Measurements from ENCODE around the gene SUSD6.

Gene SUSD6

DNA sequence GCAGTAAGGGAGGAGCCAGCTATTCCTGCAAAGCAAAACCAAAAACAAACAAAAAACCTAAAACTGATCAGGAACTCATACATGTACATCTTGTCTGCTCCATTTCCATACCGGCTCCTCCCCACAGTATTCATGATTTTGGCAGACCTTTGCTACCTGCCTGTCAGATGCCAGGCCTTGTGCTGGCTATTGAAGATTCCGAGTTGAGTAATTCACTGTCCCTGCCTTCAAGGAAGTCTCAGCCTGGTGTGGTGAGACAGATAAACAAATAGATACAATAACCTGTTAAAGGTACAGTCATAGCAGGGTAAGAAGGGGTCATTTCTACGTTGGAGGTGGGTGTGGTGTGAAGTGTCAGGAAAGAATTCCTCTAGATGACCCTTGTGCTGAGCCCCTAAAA lies 42.7 kb downstream of the SUSD6 start:
- no peak for TF ChIP-seq EZH2 (IDR thresholded peaks at IDR 0.05)
- TF ChIP-seq POLR2AphosphoS5 (IDR thresholded peaks at IDR 0.05; ENCODE audit: borderline replicate concordance, low read depth, low read length) = no peak
- no peak for TF ChIP-seq FOXP2 (optimal IDR thresholded peaks at IDR 0.05; ENCODE audit: control extremely low read depth, extremely low read length, insufficient read depth)
- Histone ChIP-seq H3K9me3 (ENCODE audit: low read depth, low read length) (no peaks in the 10 kb centered on the region), H3K27ac (no peak overlapping the region), H3K9ac (ENCODE audit: insufficient read length) (no peak overlapping the region), H3K36me3 (ENCODE audit: insufficient read depth, low read length) (no peaks in the 10 kb centered on the region), H3K4me3 (no peak overlapping the region)
- DNase-seq (ENCODE audit: low read depth, low spot score) = no peak

DNA sequence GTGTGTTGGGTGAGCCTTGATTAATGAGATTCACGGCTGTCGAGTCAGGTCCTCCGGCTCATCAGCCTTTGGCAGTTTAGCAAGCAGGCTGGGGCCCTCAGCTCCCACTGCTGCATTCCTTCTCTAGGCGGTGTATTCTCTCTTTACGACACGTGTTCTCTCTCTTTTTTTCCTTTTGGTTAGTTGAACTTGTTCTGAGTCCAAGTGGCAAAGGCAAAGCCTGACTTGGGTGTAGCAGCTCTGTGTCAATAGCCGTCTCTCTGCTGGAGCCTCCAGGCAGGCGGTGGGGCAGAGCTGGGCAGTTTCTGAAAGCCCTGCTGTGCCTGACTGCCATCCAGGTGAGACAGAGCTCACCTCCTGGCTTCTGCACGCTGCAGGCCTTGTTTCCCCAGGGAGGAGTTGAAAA lies 46.6 kb downstream of the SUSD6 start:
- no peak overlapping the region for H3K9ac ChIP-seq (ENCODE audit: insufficient read length)
- DNase-seq (ENCODE audit: low read depth, low spot score) = no peak
- TF ChIP-seq FOXP2 (optimal IDR thresholded peaks at IDR 0.05; ENCODE audit: control extremely low read depth, extremely low read length, insufficient read depth) (no peak), POLR2AphosphoS5 (IDR thresholded peaks at IDR 0.05; ENCODE audit: borderline replicate concordance, low read depth, low read length) (no peak), EZH2 (IDR thresholded peaks at IDR 0.05) (no peak)
- H3K27ac ChIP-seq = no peak overlapping the region
- H3K9me3 ChIP-seq (ENCODE audit: low read depth, low read length) = no peaks in the 10 kb centered on the region
- no peaks in the 10 kb centered on the region for H3K36me3 ChIP-seq (ENCODE audit: insufficient read depth, low read length)
- H3K4me3 ChIP-seq = no peak overlapping the region

DNA sequence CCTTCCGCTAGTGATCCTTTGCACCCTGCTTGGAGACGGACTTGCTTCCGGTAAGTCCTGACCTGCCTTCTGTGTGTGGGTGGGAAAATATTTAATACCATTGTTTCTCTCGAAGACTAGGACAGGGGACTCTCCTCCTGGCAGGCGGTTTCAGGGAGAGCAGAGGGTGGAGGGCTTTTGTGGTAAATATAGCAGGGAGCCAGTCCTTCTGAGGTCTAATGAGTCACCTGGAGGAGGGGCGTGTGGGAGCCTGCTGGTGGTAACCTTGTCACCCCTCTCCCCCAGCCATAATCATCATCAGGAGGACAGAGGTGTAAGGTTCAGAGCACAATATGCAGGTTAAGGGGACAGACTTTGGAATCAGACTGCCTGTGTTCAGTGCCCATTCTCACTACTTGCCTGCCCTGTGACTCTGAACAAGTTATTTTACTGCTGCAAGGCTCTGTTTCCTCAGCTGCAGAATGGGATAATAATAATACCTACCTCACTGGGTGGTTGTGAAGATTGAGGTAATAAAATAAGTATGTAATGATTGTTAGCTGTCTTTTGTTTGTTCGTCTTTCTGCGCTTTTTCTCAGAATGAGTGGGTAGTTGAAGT lies 47.4 kb downstream of the SUSD6 start:
- no peak for TF ChIP-seq POLR2AphosphoS5 (IDR thresholded peaks at IDR 0.05; ENCODE audit: borderline replicate concordance, low read depth, low read length)
- no peak for TF ChIP-seq FOXP2 (optimal IDR thresholded peaks at IDR 0.05; ENCODE audit: control extremely low read depth, extremely low read length, insufficient read depth)
- TF ChIP-seq EZH2 (IDR thresholded peaks at IDR 0.05) = no peak
- no peak overlapping the region for H3K4me3 ChIP-seq
- H3K9me3 ChIP-seq (ENCODE audit: low read depth, low read length) = no peaks in the 10 kb centered on the region
- H3K27ac ChIP-seq = no peak overlapping the region
- H3K36me3 ChIP-seq (ENCODE audit: insufficient read depth, low read length) = no peaks in the 10 kb centered on the region
- no peak for DNase-seq (ENCODE audit: low read depth, low spot score)
- H3K9ac ChIP-seq (ENCODE audit: insufficient read length) = no peak overlapping the region

DNA sequence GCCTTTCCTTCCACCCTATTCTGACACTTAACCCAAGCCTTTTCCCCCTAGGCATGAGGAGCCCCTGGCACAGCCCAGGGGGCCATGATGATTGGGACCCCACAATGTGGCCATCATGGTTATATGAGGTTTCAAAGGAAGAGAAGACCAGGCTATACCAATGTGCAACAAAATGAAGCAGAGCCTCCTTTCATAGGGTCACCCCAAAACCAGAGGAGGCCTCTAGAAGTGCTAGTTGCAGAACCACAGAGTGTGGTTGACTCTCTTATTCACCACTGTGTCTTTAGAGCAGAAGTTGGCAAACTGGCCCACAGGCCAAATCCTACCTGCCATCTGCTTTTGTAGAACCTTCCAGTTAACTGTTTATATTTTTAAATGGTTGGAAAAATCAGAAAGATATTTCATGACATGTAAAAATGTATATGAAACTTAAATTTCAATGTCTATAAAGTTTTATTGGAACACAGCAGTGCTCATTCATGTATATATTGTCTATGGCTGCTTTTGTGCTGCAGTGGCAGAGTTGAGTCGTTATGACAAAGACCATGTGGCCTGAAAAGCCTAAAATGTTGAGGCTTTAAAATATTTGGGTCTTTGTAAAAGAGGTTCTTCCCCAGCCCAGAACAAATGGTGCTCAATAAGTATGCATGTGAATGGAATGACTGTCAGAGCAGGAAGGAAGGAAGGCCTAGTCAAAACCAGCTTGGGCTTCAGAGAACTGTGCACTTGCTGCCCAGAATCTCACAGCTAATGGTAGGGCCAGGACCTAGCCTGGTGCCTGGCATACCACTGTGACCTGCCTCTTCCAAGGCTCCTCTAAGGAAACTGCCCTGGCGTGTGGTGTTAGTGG lies 49.2 kb downstream of the SUSD6 start:
- Histone ChIP-seq H3K4me3 (no peak overlapping the region), H3K9ac (ENCODE audit: insufficient read length) (no peak overlapping the region), H3K27ac (no peak overlapping the region), H3K36me3 (ENCODE audit: insufficient read depth, low read length) (no peaks in the 10 kb centered on the region), H3K9me3 (ENCODE audit: low read depth, low read length) (no peaks in the 10 kb centered on the region)
- DNase-seq (ENCODE audit: low read depth, low spot score) = no peak
- no peak for TF ChIP-seq FOXP2 (optimal IDR thresholded peaks at IDR 0.05; ENCODE audit: control extremely low read depth, extremely low read length, insufficient read depth)
- TF ChIP-seq POLR2AphosphoS5 (IDR thresholded peaks at IDR 0.05; ENCODE audit: borderline replicate concordance, low read depth, low read length) = no peak
- TF ChIP-seq EZH2 (IDR thresholded peaks at IDR 0.05) = no peak

DNA sequence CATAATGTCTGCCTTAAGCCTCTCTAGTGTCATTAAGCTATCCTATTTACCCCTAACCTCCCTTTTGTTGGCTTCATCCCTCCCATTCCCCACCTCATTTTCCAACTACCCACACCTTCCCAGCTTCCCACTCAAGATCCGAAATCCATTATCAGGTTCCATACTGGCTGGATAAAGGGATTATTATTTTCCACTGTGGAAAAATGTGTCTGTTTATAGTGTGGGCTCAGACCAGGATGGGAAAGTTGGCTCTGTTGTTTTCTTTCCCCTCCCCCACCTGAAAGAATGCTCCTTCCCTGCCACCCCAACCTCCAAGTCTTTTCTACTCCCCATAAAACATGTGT lies 49.8 kb downstream of the SUSD6 start:
- no peaks in the 10 kb centered on the region for H3K36me3 ChIP-seq (ENCODE audit: insufficient read depth, low read length)

DNA sequence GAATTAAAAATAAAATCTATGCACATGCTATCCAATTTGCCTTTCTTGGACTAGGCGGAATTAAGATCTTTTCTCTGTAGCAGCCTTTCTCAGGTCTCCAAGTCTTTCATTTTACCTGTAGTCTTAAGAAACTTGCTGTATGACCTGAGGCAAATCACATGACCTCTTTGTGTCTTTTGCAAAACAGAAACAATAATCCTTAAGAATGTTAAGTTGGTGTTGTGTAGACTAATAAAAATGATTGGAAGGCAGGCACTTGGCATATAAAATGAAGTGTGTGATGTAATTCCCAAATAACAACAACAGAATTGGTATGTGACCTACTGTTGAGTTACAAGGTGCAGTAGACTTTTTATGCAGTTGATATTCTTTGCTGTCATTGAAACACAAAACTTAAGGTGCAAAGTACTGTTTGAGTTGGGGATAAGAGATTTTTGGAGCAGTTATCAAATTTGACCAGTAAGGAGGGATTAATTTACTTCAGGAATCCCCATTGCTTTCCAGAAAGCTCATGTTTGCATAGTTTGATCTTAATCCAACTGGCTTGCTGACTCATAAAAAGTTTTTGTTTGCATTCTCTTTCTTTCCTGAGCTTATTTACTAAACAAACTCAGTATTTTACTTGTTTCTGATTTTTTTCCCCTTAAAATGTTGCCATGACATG lies 51.4 kb downstream of the SUSD6 start:
- no peak overlapping the region for H3K4me3 ChIP-seq
- no peaks in the 10 kb centered on the region for H3K36me3 ChIP-seq (ENCODE audit: insufficient read depth, low read length)
- DNase-seq (ENCODE audit: low read depth, low spot score) = no peak
- no peak overlapping the region for H3K27ac ChIP-seq
- no peaks in the 10 kb centered on the region for H3K9me3 ChIP-seq (ENCODE audit: low read depth, low read length)
- TF ChIP-seq FOXP2 (optimal IDR thresholded peaks at IDR 0.05; ENCODE audit: control extremely low read depth, extremely low read length, insufficient read depth) (no peak), EZH2 (IDR thresholded peaks at IDR 0.05) (no peak), POLR2AphosphoS5 (IDR thresholded peaks at IDR 0.05; ENCODE audit: borderline replicate concordance, low read depth, low read length) (no peak)
- H3K9ac ChIP-seq (ENCODE audit: insufficient read length) = no peak overlapping the region

More for the DNA sequence above, 49.8 kb downstream of the SUSD6 start:
- no peak for DNase-seq (ENCODE audit: low read depth, low spot score)
- Histone ChIP-seq H3K9ac (ENCODE audit: insufficient read length) (no peak overlapping the region), H3K9me3 (ENCODE audit: low read depth, low read length) (no peaks in the 10 kb centered on the region), H3K4me3 (no peak overlapping the region), H3K27ac (no peak overlapping the region)
- no peak for TF ChIP-seq POLR2AphosphoS5 (IDR thresholded peaks at IDR 0.05; ENCODE audit: borderline replicate concordance, low read depth, low read length)

DNA sequence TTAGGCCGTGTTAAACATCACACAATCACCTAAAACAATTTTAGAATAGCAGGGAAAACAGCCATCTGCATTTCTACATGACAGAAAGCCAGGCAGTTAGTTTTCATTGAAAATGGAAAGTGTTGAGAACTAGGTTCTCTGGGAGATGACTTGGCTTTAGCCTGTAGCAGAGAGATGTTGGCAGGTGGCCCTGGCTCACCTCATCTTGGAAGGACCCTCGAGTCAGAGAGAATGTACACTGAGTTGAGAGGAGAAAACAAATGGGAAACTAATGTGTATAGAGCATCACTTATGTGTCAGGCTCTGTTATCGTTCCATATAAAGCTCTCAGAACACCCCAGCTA lies 51.9 kb downstream of the SUSD6 start:
- Histone ChIP-seq H3K36me3 (ENCODE audit: insufficient read depth, low read length) (no peaks in the 10 kb centered on the region), H3K4me3 (no peak overlapping the region)
- no peak for DNase-seq (ENCODE audit: low read depth, low spot score)

DNA sequence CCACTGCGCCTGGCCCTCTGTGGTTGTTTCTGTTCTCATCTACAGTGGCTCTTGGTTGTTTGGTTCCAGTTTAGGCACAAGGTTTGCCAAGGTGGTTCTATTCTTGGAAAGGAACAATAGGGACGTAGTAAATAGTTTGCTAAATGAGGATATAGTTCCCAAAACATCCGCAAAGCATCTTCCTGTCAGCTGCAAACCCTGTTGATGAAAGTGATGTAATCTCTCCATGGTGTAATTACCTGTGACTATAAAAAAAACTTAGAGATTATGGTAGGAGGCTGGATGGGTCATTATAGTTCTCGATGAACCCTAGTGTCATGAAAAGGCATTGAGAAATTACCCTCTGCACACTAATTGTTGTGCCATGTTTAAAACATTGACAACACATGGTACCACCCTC lies 52.9 kb downstream of the SUSD6 start:
- Histone ChIP-seq H3K9me3 (ENCODE audit: low read depth, low read length) (no peaks in the 10 kb centered on the region), H3K9ac (ENCODE audit: insufficient read length) (no peak overlapping the region), H3K36me3 (ENCODE audit: insufficient read depth, low read length) (no peaks in the 10 kb centered on the region), H3K4me3 (no peak overlapping the region), H3K27ac (no peak overlapping the region)
- no peak for TF ChIP-seq FOXP2 (optimal IDR thresholded peaks at IDR 0.05; ENCODE audit: control extremely low read depth, extremely low read length, insufficient read depth)
- no peak for TF ChIP-seq POLR2AphosphoS5 (IDR thresholded peaks at IDR 0.05; ENCODE audit: borderline replicate concordance, low read depth, low read length)
- TF ChIP-seq EZH2 (IDR thresholded peaks at IDR 0.05) = no peak
- no peak for DNase-seq (ENCODE audit: low read depth, low spot score)

More for the DNA sequence above, 51.9 kb downstream of the SUSD6 start:
- no peak overlapping the region for H3K9ac ChIP-seq (ENCODE audit: insufficient read length)
- no peaks in the 10 kb centered on the region for H3K9me3 ChIP-seq (ENCODE audit: low read depth, low read length)
- H3K27ac ChIP-seq = no peak overlapping the region
- TF ChIP-seq EZH2 (IDR thresholded peaks at IDR 0.05) = no peak
- TF ChIP-seq FOXP2 (optimal IDR thresholded peaks at IDR 0.05; ENCODE audit: control extremely low read depth, extremely low read length, insufficient read depth) = no peak
- TF ChIP-seq POLR2AphosphoS5 (IDR thresholded peaks at IDR 0.05; ENCODE audit: borderline replicate concordance, low read depth, low read length) = no peak
